Panc1 (cell line): ENCODE measurements around the gene PSMA5. TPM values are rescaled to one million over a fixed set of nuclear protein-coding genes. Genes with fewer than 3 reads are reported as not detected.

Source experiments
- ATAC-seq: fragments of 200-7000 bp; cut with Tn5 transposase; 2 replicates; pipeline ENCODE4 v1.9.1; 2020; ENCODE audit warnings: mild to moderate bottlenecking, moderate library complexity
- BruUV-seq: library from RNA; stranded (reverse); fragments of 400-500 nt; replicated peaks from 2 replicates; lab custom pipeline; 2021; lab: Mats Ljungman, UMichigan
- CTCF ChIA-PET: fragments of 300-600 bp; sonication (Branson Sonifier 250); formaldehyde crosslinking; loops from one replicate; lab custom pipeline; 2022; ENCODE audit warnings: antibody characterized with exemption; lab: Charles Lee
- POLR2A ChIA-PET: fragments of 300-600 bp; sonication (Branson Sonifier 250); formaldehyde crosslinking; loops from one replicate; lab custom pipeline; 2022; ENCODE audit warnings: antibody characterized with exemption; lab: Charles Lee
- DNase-seq: peaks from one replicate; pipeline ENCODE4 v3.0.0-alpha.2; 2010; ENCODE audit warnings: low read depth, low spot score
- H3K27ac ChIP-seq: 2 replicates; pipeline ENCODE4 v1.5.1; 2011; ENCODE audit warnings: mild to moderate bottlenecking, low read length, inconsistent platforms
- H3K27me3 ChIP-seq: fragments of 200-500 bp; sonication (Bioruptor generic); 2 replicates; pipeline ENCODE4 v1.6.0; 2014; ENCODE audit warnings: low read length, inconsistent platforms; ENCODE audit not compliant: control insufficient read depth, insufficient read depth
- H3K36me3 ChIP-seq: fragments of 200-500 bp; sonication (Bioruptor generic); 2 replicates; pipeline ENCODE4 v1.5.1; 2014; ENCODE audit warnings: inconsistent platforms, mild to moderate bottlenecking, low read length, moderate library complexity; ENCODE audit not compliant: control insufficient read depth, insufficient read depth
- H3K4me1 ChIP-seq: 2 replicates; pipeline ENCODE4 v1.5.1; 2011; ENCODE audit warnings: inconsistent platforms, mild to moderate bottlenecking, low read length, moderate library complexity; ENCODE audit not compliant: control insufficient read depth, insufficient read depth
- H3K4me3 ChIP-seq, 2 experiments: 2 replicates each; pipeline ENCODE4 v1.5.1; 2011 to 2012; ENCODE audit warnings: low read depth in 2 of 2, low read length in 2 of 2, mild to moderate bottlenecking in 2 of 2, inconsistent platforms in 1 of 2, moderate library complexity in 1 of 2
- H3K9me3 ChIP-seq: fragments of 200-500 bp; sonication (Bioruptor generic); 2 replicates; pipeline ENCODE4 v1.5.1; 2014; ENCODE audit warnings: low read depth, mild to moderate bottlenecking, inconsistent platforms, low read length, moderate library complexity; ENCODE audit not compliant: control insufficient read depth, insufficient read depth
- POLR2AphosphoS5 ChIP-seq: IDR thresholded peaks from 2 replicates; pipeline ENCODE4 v1.6.1; 2012; ENCODE audit warnings: mild to moderate bottlenecking, low read depth, low read length, moderate library complexity
- SIN3A ChIP-seq: IDR thresholded peaks from 2 replicates; pipeline ENCODE4 v1.6.1; 2012; ENCODE audit warnings: low read depth, mild to moderate bottlenecking, low read length, moderate library complexity, borderline replicate concordance; ENCODE audit not compliant: insufficient read depth
- TCF7L2 ChIP-seq: IDR thresholded peaks from 2 replicates; pipeline ENCODE4 v1.6.1; 2011; ENCODE audit warnings: mild to moderate bottlenecking, low read depth, low read length, inconsistent platforms
- in situ Hi-C: cut with HindIII; loops from 2 replicates; pipeline ENCODE4 v1.10.0; 2016; ENCODE audit warnings: low sequenced_read_pairs, low pct_unique_long_range_greater_than_20kb
- intact Hi-C: fragments of 100-400 bp; cut with micrococcal nuclease; formaldehyde crosslinking; loops from one replicate; pipeline ENCODE4 v1.10.0; 2022; ENCODE audit not compliant: unreplicated experiment
- total RNA-seq: library from RNA; stranded (reverse); gene quantifications from one replicate; pipeline ENCODE4 v1.2.1, GENCODE V29; 2021; ENCODE audit not compliant: unreplicated experiment
- TF ChIP-seq, protein P1 (sequence below): fragments of 450-650 bp; IDR thresholded peaks from 2 replicates; pipeline ENCODE4 v1.5.1; 2017; ENCODE audit warnings: mild to moderate bottlenecking
- TF ChIP-seq, protein P2 (sequence below), 2 experiments: IDR thresholded peaks; 2 replicates each; pipeline ENCODE4 v1.6.1; 2011 to 2012; ENCODE audit warnings: low read depth in 2 of 2, control low read depth in 1 of 2, low read length in 1 of 2, mild to moderate bottlenecking in 1 of 2, moderate library complexity in 1 of 2; ENCODE audit not compliant: insufficient read depth in 1 of 2

PSMA5 gene
- total RNA-seq, 1 experiment from 2014 or later: 118 TPM

DNA sequence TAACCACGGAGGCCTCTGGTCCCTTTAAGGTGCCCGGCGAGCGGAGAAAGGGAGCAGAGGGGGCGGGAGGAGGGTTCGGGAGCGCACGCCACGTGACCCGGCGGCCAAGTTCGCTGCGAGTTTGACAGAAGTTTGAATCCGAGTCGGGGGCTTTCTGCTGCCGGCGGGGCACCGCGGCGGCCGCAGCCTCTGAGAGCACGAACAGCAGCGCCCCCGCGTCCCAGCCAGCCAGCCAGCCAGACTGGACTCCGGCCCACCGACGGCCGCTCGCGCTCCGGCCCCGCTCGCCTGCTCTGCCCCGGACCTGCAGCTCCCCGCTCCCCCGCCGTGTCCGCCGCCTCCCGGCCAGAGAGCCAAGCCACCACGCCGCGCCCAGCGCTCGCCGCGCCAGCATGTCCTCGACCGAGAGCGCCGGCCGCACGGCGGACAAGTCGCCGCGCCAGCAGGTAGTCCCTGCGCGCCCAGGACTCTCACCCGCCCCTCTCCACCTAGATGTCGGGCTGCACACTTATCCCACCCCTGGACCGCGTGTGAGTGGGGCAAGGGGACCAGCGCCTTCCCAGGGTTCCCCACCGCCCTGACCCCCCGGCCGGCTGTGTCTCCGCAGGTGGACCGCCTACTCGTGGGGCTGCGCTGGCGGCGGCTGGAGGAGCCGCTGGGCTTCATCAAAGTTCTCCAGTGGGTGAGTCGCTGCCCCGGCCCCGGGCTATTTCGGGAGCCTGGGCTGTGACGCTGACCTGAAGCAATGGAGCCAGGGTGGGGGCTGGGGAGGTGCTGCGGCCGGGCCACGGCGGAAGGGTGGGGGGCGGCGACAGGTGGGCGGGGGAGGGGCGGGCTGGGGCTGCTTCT lies 40.4 kb upstream of the PSMA5 start, which contains the start of gene SYPL2:
Gene SYPL2, plus strand, starts transcription at position 95 of the 849 bp plus-strand sequence. Its CDS starts 298 bp downstream, at position 393.
- Histone ChIP-seq H3K27me3 (peaks cover 20% of the 10 kb centered on the region), H3K4me3 (peak within 1 kb of the TSS; percentile 43 to 52), H3K36me3 (no peaks in the 10 kb centered on the region), H3K4me1 (no peaks in the 10 kb centered on the region), H3K9me3 (no peaks in the 10 kb centered on the region), H3K27ac (0 out of 2 replicates have a peak within 1 kb of the TSS, but pooled peaks have one; percentile 23)
- no TSS peak for BruUV-seq
- ATAC-seq (peak; percentile 87), DNase-seq (no peak)
- in situ Hi-C loops: no loop called here
- TF ChIP-seq, protein P1, sequence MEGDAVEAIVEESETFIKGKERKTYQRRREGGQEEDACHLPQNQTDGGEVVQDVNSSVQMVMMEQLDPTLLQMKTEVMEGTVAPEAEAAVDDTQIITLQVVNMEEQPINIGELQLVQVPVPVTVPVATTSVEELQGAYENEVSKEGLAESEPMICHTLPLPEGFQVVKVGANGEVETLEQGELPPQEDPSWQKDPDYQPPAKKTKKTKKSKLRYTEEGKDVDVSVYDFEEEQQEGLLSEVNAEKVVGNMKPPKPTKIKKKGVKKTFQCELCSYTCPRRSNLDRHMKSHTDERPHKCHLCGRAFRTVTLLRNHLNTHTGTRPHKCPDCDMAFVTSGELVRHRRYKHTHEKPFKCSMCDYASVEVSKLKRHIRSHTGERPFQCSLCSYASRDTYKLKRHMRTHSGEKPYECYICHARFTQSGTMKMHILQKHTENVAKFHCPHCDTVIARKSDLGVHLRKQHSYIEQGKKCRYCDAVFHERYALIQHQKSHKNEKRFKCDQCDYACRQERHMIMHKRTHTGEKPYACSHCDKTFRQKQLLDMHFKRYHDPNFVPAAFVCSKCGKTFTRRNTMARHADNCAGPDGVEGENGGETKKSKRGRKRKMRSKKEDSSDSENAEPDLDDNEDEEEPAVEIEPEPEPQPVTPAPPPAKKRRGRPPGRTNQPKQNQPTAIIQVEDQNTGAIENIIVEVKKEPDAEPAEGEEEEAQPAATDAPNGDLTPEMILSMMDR: peak; percentile 18; the same call in 1 of the 2 replicates
- TF ChIP-seq, protein P2, sequence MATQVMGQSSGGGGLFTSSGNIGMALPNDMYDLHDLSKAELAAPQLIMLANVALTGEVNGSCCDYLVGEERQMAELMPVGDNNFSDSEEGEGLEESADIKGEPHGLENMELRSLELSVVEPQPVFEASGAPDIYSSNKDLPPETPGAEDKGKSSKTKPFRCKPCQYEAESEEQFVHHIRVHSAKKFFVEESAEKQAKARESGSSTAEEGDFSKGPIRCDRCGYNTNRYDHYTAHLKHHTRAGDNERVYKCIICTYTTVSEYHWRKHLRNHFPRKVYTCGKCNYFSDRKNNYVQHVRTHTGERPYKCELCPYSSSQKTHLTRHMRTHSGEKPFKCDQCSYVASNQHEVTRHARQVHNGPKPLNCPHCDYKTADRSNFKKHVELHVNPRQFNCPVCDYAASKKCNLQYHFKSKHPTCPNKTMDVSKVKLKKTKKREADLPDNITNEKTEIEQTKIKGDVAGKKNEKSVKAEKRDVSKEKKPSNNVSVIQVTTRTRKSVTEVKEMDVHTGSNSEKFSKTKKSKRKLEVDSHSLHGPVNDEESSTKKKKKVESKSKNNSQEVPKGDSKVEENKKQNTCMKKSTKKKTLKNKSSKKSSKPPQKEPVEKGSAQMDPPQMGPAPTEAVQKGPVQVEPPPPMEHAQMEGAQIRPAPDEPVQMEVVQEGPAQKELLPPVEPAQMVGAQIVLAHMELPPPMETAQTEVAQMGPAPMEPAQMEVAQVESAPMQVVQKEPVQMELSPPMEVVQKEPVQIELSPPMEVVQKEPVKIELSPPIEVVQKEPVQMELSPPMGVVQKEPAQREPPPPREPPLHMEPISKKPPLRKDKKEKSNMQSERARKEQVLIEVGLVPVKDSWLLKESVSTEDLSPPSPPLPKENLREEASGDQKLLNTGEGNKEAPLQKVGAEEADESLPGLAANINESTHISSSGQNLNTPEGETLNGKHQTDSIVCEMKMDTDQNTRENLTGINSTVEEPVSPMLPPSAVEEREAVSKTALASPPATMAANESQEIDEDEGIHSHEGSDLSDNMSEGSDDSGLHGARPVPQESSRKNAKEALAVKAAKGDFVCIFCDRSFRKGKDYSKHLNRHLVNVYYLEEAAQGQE (IDR thresholded peaks at IDR 0.05; ENCODE audit: insufficient read depth in 1 of 2, low read depth in 2 of 2, low read length in 1 of 2): no peak
- intact Hi-C loops: no loop called here
- POLR2A ChIA-PET: no interaction called here
- CTCF ChIA-PET: no interaction called here

DNA sequence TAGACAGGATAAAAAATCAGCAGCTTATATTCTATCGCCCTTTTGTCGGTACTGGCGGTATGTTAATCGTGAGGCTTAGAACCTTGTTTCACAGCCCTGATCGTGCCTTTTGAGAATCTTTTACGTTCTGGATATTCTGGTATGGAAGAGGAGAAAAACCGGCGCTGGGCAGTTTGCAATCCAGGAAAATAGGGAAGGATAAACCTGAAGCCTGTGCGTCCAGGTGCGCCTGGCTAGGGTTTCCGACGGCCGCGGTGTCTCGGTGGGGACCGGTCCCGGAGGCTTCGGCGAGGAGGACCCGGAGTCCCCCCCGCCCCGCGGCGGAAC lies 39.8 kb upstream of the PSMA5 start:
- TF ChIP-seq, protein P1: no peak
- TF ChIP-seq, protein P2 (IDR thresholded peaks at IDR 0.05; ENCODE audit: insufficient read depth in 1 of 2, low read depth in 2 of 2, low read length in 1 of 2): no peak
- TF ChIP-seq POLR2AphosphoS5 (no peak), TCF7L2 (no peak), SIN3A (no peak)
- Histone ChIP-seq H3K4me3 (peak overlapping the region; percentile 43 to 52), H3K4me1 (no peaks in the 10 kb centered on the region), H3K27me3 (peaks cover 20% of the 10 kb centered on the region), H3K9me3 (no peaks in the 10 kb centered on the region), H3K36me3 (no peaks in the 10 kb centered on the region), H3K27ac (0 out of 2 replicates have a peak overlapping the region, but pooled peaks have one; percentile 23)
- intact Hi-C loops (no loop called here), in situ Hi-C loops (no loop called here)
- ATAC-seq: 0 out of 2 replicates have a peak, but pooled peaks have one; percentile 29
- BruUV-seq: no TSS peak
- ChIA-PET CTCF (no interaction called here), POLR2A (no interaction called here)
- DNase-seq: no peak
